Neutrophil (primary cell): Measurements from ENCODE around the gene P3H4.

Experiments
- H3K27ac ChIP-seq: fragments of 200-600 bp; sonication (generic); 2 replicates; pipeline ENCODE4 v1.5.1; 2016; ENCODE audit warnings: mild to moderate bottlenecking, moderate library complexity
- H3K27me3 ChIP-seq: fragments of 200-600 bp; sonication (generic); 2 replicates; pipeline ENCODE4 v1.6.0; 2016; ENCODE audit warnings: mild to moderate bottlenecking
- H3K36me3 ChIP-seq: fragments of 200-600 bp; sonication (generic); 2 replicates; pipeline ENCODE4 v1.5.1; 2017
- H3K4me1 ChIP-seq, 2 experiments: fragments of 200-600 bp in 1 of 2; sonication (generic) in 1 of 2; 1 replicate in 1 of 2; 2 replicates in 1 of 2; pipeline versions ENCODE4 v1.5.1 to v1.6.1; 2013 to 2016; ENCODE audit warnings: low read depth in 1 of 2, low read length in 1 of 2, mild to moderate bottlenecking in 1 of 2, moderate library complexity in 1 of 2; ENCODE audit not compliant: control insufficient read depth in 1 of 2, insufficient read depth in 1 of 2
- H3K4me3 ChIP-seq, 2 experiments: fragments of 200-600 bp in 1 of 2; sonication (generic) in 1 of 2; 1 replicate in 1 of 2; 2 replicates in 1 of 2; pipeline ENCODE4 v1.5.1; 2013 to 2016; ENCODE audit warnings: low read depth in 1 of 2, low read length in 1 of 2, mild to moderate bottlenecking in 1 of 2, moderate library complexity in 1 of 2
- H3K9me3 ChIP-seq: fragments of 200-600 bp; sonication (generic); 2 replicates; pipeline ENCODE4 v1.5.1; 2016
- CTCF ChIP-seq: fragments of 200-600 bp; sonication (generic); IDR thresholded peaks from 2 replicates; pipeline ENCODE4 v1.5.1; 2016; ENCODE audit warnings: antibody characterized with exemption

The P3H4 gene

DNA sequence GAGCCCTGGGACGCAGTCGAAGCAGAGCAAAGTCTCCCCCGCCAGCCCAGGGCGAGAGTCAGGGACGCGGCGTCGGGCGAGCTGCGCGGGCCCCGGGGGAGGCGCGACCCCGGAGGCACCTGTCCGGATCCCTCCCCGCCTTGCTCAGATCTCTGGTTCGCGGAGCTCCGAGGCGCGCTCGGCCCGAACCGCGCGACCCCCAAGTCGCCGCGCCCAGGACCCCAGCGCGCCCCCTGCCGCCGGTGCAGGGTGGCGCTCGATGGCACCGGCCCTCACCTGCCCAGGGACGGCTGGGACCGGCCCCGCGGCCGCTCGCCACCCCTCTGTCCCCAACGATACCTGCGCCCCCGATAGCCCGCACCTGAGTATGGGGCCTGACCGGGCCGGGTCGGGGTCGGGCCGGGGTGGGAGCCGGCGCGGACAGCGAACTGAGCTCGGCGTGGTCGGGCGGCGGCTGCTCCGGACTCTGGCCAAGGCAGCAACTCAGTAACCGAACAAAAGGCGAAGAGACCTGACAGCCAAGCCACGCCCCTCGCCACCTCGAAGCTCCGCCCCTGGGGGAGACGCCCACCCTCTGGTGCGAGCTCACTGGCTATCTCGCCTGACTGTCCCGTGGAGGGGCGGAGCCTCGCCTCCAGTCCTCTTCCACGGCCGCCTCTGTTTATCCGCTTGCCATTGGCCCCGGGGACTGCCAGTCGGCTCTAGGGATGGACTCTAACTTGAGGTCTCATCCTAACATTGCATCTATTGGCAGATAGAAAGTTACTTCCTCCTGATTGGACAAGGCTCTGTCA is 25.3 kb downstream of the P3H4 start, which contains the start of gene JUP:
Gene JUP (minus strand): TSS at position 485 of the 794 bp plus-strand sequence. CDS start 14,857 bp downstream, outside the sequence.
- H3K4me1 ChIP-seq, result peaks cover 17 to 29% of the 10 kb centered on the region in 2 experiments
- TF ChIP-seq CTCF, result peak; percentile 13
- H3K4me3 ChIP-seq, result peak within 1 kb of the TSS; percentile 45 to 54
- H3K27me3 ChIP-seq, result peaks cover 73% of the 10 kb centered on the region
- H3K27ac ChIP-seq, result peak within 1 kb of the TSS; percentile 25
- no peaks in the 10 kb centered on the region for H3K9me3 ChIP-seq
- no peaks in the 10 kb centered on the region for H3K36me3 ChIP-seq

- Histone ChIP-seq H3K27me3 (peaks cover 73% of the 10 kb centered on the region), H3K27ac (no peak overlapping the region), H3K36me3 (no peaks in the 10 kb centered on the region), H3K9me3 (no peaks in the 10 kb centered on the region), H3K4me1 (peaks cover 17 to 29% of the 10 kb centered on the region in 2 experiments), H3K4me3 (peak overlapping the region; percentile 45 to 54)
- no peak for TF ChIP-seq CTCF
Observed at GRCh38 chr17:41785859-41786226, 25.9 kb downstream of the P3H4 start.

GRCh38 chr17:41785091-41785858 is 26.5 kb downstream of the P3H4 start:
- Histone ChIP-seq H3K27ac (no peak overlapping the region), H3K9me3 (no peaks in the 10 kb centered on the region), H3K27me3 (peaks cover 73% of the 10 kb centered on the region), H3K4me3 (peak overlapping the region; percentile 45 to 54), H3K4me1 (peaks cover 17 to 29% of the 10 kb centered on the region in 2 experiments), H3K36me3 (no peaks in the 10 kb centered on the region)
- no peak for TF ChIP-seq CTCF

DNA sequence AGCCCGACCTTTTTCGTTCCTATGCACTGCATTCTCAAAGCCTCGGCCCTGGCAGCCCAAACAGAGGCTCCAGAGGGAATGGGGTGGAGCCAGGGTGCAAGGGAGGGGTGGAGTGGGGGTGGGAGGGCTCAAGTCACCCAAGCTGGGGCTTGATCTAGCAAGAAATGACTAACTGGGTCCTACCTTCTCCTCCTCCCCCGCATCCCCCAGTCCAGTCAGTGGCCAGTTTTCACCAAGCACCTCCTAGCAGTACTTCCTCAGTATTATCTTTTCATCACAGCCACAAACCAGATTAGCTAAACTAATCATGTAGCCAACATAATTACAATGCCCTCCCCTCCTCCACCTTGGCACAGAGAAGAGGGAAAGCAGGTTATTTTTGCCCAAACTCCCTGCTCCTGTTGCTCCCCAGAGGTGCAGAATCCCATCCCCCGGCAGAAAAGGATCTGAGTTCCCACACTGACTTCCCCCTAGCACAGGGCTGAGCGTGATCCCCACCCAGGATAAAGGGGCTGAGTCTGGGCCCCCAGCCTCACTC is 27.5 kb downstream of the P3H4 start:
- H3K27ac ChIP-seq, result no peak overlapping the region
- peaks cover 70% of the 10 kb centered on the region for H3K27me3 ChIP-seq
- H3K36me3 ChIP-seq, result no peaks in the 10 kb centered on the region
- H3K4me1 ChIP-seq, result peaks cover 17 to 29% of the 10 kb centered on the region in 2 experiments
- no peak for TF ChIP-seq CTCF
- H3K9me3 ChIP-seq, result no peaks in the 10 kb centered on the region
- H3K4me3 ChIP-seq, result no peak overlapping the region

- H3K4me3 ChIP-seq, result no peak overlapping the region
- peaks cover 17 to 29% of the 10 kb centered on the region in 2 experiments for H3K4me1 ChIP-seq
- no peaks in the 10 kb centered on the region for H3K9me3 ChIP-seq
- H3K27ac ChIP-seq, result no peak overlapping the region
- H3K27me3 ChIP-seq, result peaks cover 57% of the 10 kb centered on the region
- TF ChIP-seq CTCF, result no peak
- no peaks in the 10 kb centered on the region for H3K36me3 ChIP-seq
Observed at GRCh38 chr17:41782142-41782541, 29.6 kb downstream of the P3H4 start.
